ENCODE data around the gene RNF14.

RNF14 gene

GRCh38 chr5:141963701-141964100 lies 5.2 kb upstream of the RNF14 start:
- Histone ChIP-seq H3K4me2 (ENCODE audit: low read depth, low read length, poor library complexity, severe bottlenecking) (no peak overlapping the region), H3K9me2 (replicated peaks; ENCODE audit: low read depth, low read length) (no peaks in the 10 kb centered on the region), H3K36me3 (ENCODE audit: insufficient read depth, low read length) (no peaks in the 10 kb centered on the region), H2AFZ (ENCODE audit: low read length) (no peak overlapping the region), H3K4me3 (ENCODE audit: low read length, poor library complexity, severe bottlenecking) (no peak overlapping the region), H3K79me2 (ENCODE audit: insufficient read depth, low read length) (no peaks in the 10 kb centered on the region), H3K9me3 (ENCODE audit: insufficient read depth, low read depth, low read length) (no peaks in the 10 kb centered on the region), H3F3A (ENCODE audit: low read depth) (no peaks in the 10 kb centered on the region), H3K9ac (ENCODE audit: low read depth, low read length, poor library complexity, severe bottlenecking) (no peak overlapping the region), H3K4me1 (ENCODE audit: insufficient read depth, low read length, poor library complexity, severe bottlenecking) (peaks cover 27% of the 10 kb centered on the region), H3K27me3 (ENCODE audit: insufficient read depth, low read length, poor library complexity, severe bottlenecking) (no peaks in the 10 kb centered on the region), H4K20me1 (ENCODE audit: insufficient read depth, low read length, poor library complexity, severe bottlenecking) (no peaks in the 10 kb centered on the region)
- TF ChIP-seq EZH2phosphoT487 (IDR thresholded peaks at IDR 0.05; ENCODE audit: borderline replicate concordance) (no peak), CTCF (conservative IDR thresholded peaks at IDR 0.05; ENCODE audit: low read length) (no peak)

DNA sequence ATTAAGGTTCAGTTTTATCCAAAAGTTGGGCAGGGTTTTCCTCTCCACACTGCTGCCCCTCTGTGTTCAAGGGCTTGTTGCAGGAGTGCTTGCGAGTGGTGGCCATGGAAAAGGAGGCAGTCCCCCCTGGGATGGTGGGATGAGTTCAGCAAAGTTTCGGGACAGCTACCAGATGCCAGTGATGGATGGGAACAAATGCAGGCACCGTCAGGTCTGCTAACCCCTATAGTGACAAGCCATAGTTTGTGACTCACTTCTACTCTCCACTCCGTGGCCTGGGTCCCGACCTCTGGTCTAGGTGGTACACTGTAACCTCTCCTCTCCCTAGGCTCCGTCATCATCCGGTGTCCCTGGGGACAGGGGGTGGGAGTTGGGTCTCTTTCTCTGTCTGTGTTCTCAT lies 3.8 kb upstream of the RNF14 start:
- no peaks in the 10 kb centered on the region for H3K27me3 ChIP-seq (ENCODE audit: insufficient read depth, low read length, poor library complexity, severe bottlenecking)
- H3F3A ChIP-seq (ENCODE audit: low read depth), result peaks cover 5% of the 10 kb centered on the region; the same call in 1 of the 2 replicates
- H3K9ac ChIP-seq (ENCODE audit: low read depth, low read length, poor library complexity, severe bottlenecking), result no peak overlapping the region
- no peak overlapping the region for H3K4me2 ChIP-seq (ENCODE audit: low read depth, low read length, poor library complexity, severe bottlenecking)
- no peaks in the 10 kb centered on the region for H3K9me3 ChIP-seq (ENCODE audit: insufficient read depth, low read depth, low read length)
- peaks cover 3% of the 10 kb centered on the region for H4K20me1 ChIP-seq (ENCODE audit: insufficient read depth, low read length, poor library complexity, severe bottlenecking)
- H3K36me3 ChIP-seq (ENCODE audit: insufficient read depth, low read length), result no peaks in the 10 kb centered on the region
- TF ChIP-seq EZH2phosphoT487 (IDR thresholded peaks at IDR 0.05; ENCODE audit: borderline replicate concordance) (no peak), CTCF (conservative IDR thresholded peaks at IDR 0.05; ENCODE audit: low read length) (no peak)
- peaks cover 24% of the 10 kb centered on the region for H3K4me1 ChIP-seq (ENCODE audit: insufficient read depth, low read length, poor library complexity, severe bottlenecking)
- H3K4me3 ChIP-seq (ENCODE audit: low read length, poor library complexity, severe bottlenecking), result no peak overlapping the region
- H2AFZ ChIP-seq (ENCODE audit: low read length), result no peak overlapping the region
- peaks cover 9% of the 10 kb centered on the region for H3K79me2 ChIP-seq (ENCODE audit: insufficient read depth, low read length)
- H3K9me2 ChIP-seq (replicated peaks; ENCODE audit: low read depth, low read length), result no peaks in the 10 kb centered on the region

DNA sequence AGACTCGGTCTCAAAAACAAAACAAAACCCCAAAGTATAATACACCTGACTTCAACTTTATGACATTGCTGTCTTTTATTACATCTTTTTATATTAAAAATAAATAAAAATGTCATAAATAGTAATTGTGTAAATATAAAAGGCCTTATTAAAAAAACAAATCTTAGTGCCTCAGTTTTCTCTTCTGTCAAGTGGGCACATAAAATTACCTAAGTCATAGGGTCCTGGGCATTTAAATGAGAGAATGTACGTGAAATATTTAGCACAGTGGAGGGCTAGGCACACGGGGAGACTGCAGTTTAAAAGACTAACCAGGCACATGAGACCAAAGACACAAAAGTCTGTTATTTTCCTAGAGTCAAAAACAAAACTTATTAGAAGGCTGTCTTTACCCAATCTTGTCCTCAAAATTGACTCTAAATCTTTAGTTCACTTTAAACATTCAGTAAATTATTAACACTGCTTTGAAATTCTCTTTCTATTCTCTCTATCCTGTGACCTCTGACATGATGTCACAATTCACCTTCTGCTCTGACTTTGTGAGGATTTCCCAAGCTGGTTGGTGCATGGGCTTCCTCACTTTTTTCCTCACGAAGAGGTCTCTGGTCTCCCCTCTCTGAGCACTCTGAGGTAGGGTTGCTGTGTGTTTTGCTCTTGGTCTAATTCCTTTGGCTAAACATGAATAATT lies 2.5 kb upstream of the RNF14 start:
- peaks cover 5% of the 10 kb centered on the region; the same call in 1 of the 2 replicates for H3F3A ChIP-seq (ENCODE audit: low read depth)
- peaks cover 21% of the 10 kb centered on the region for H3K79me2 ChIP-seq (ENCODE audit: insufficient read depth, low read length)
- H3K4me1 ChIP-seq (ENCODE audit: insufficient read depth, low read length, poor library complexity, severe bottlenecking), result peaks cover 22% of the 10 kb centered on the region
- no peaks in the 10 kb centered on the region for H3K27me3 ChIP-seq (ENCODE audit: insufficient read depth, low read length, poor library complexity, severe bottlenecking)
- H4K20me1 ChIP-seq (ENCODE audit: insufficient read depth, low read length, poor library complexity, severe bottlenecking), result peaks cover 4% of the 10 kb centered on the region
- no peak for TF ChIP-seq CTCF (conservative IDR thresholded peaks at IDR 0.05; ENCODE audit: low read length)
- TF ChIP-seq EZH2phosphoT487 (IDR thresholded peaks at IDR 0.05; ENCODE audit: borderline replicate concordance), result no peak
- no peak overlapping the region for H2AFZ ChIP-seq (ENCODE audit: low read length)
- no peak overlapping the region for H3K9ac ChIP-seq (ENCODE audit: low read depth, low read length, poor library complexity, severe bottlenecking)
- no peaks in the 10 kb centered on the region for H3K9me3 ChIP-seq (ENCODE audit: insufficient read depth, low read depth, low read length)
- H3K4me2 ChIP-seq (ENCODE audit: low read depth, low read length, poor library complexity, severe bottlenecking), result no peak overlapping the region
- H3K9me2 ChIP-seq (replicated peaks; ENCODE audit: low read depth, low read length), result no peaks in the 10 kb centered on the region
- H3K36me3 ChIP-seq (ENCODE audit: insufficient read depth, low read length), result no peaks in the 10 kb centered on the region
- no peak overlapping the region for H3K4me3 ChIP-seq (ENCODE audit: low read length, poor library complexity, severe bottlenecking)
